DND-41 (cell line): ENCODE results near the gene BRAF.

Source experiments
- CTCF ChIP-seq: IDR thresholded peaks from 2 replicates; pipeline ENCODE4 v1.5.1; 2012; ENCODE audit warnings: borderline replicate concordance, low read length, moderate library complexity, mild to moderate bottlenecking; ENCODE audit not compliant: poor library complexity, severe bottlenecking; ENCODE audit errors: extremely low read depth
- EZH2 ChIP-seq: IDR thresholded peaks from 3 replicates; pipeline ENCODE4 v1.6.1; 2012; ENCODE audit warnings: borderline replicate concordance, low read depth, mild to moderate bottlenecking, moderate library complexity, low read length, inconsistent platforms; ENCODE audit not compliant: severe bottlenecking

GRCh38 chr7:140867467-140868462 lies 57.0 kb downstream of the BRAF start:
- TF ChIP-seq CTCF (no peak), EZH2 (no peak)
